Breast epithelium (tissue), 4 donors: Measurements from ENCODE around the gene MCOLN1. TPM values are rescaled to one million over a fixed set of nuclear protein-coding genes. Genes with fewer than 3 reads are reported as not detected.

ENCODE experiments used
- DNase-seq, 2 donors: peaks; one replicate each; pipeline ENCODE4 v3.0.0-alpha.2; 2019; ENCODE audit warnings: low spot score in 2 of 2
- H3K27ac ChIP-seq, 2 donors: fragments of 200-600 bp; sonication (generic) in 1 of 2; one replicate each; pipeline ENCODE4 v1.5.1; 2016 to 2019; ENCODE audit warnings: mild to moderate bottlenecking in 1 of 2
- H3K27me3 ChIP-seq, 2 donors: fragments of 200-600 bp; sonication (generic) in 1 of 2; one replicate each; pipeline versions ENCODE4 v1.5.1 to v1.6.0; 2017 to 2019; ENCODE audit warnings: control low read depth in 1 of 2, mild to moderate bottlenecking in 1 of 2
- H3K36me3 ChIP-seq: fragments of 200-600 bp; one replicate; pipeline ENCODE4 v1.5.1; 2019
- H3K4me1 ChIP-seq, 2 donors: fragments of 200-600 bp; sonication (generic); one replicate each; pipeline ENCODE4 v1.5.1; 2016 to 2019; ENCODE audit warnings: control low read depth in 1 of 2
- H3K4me3 ChIP-seq, 3 donors: fragments of 200-600 bp; sonication (generic); 1 replicate in 2 of 3; 2 replicates in 1 of 3; pipeline ENCODE4 v1.5.1; 2016 to 2019; ENCODE audit warnings: mild to moderate bottlenecking in 3 of 3, moderate library complexity in 2 of 3
- H3K9me3 ChIP-seq, 2 donors: fragments of 200-600 bp; sonication (generic) in 1 of 2; one replicate each; pipeline ENCODE4 v1.5.1; 2016 to 2019; ENCODE audit warnings: control low read depth in 1 of 2
- CTCF ChIP-seq, 3 donors: fragments of 450-650 bp; IDR thresholded peaks; one replicate each; pipeline ENCODE4 v1.5.1; 2016 to 2017; ENCODE audit warnings: antibody characterized with exemption in 3 of 3, mild to moderate bottlenecking in 3 of 3, moderate library complexity in 3 of 3
- POLR2A ChIP-seq: fragments of 450-650 bp; IDR thresholded peaks from one replicate; pipeline ENCODE4 v1.6.1; 2016; ENCODE audit warnings: antibody characterized with exemption, mild to moderate bottlenecking, moderate library complexity
- POLR2AphosphoS5 ChIP-seq, 3 donors: sonication (generic); formaldehyde crosslinking; IDR thresholded peaks; one replicate each; pipeline ENCODE4 v1.6.1; 2017; ENCODE audit warnings: antibody characterized with exemption in 3 of 3
- intact Hi-C: fragments of 100-400 bp; cut with DNase I; formaldehyde crosslinking; loops from one replicate; pipeline ENCODE4 v1.15.1; 2023; ENCODE audit warnings: low total_unique reads
- total RNA-seq, 3 donors: library from RNA; depleted of rRNA; stranded (reverse); fragments of >200 nt; gene quantifications; one replicate each; pipeline ENCODE4 v1.1.0, GENCODE V29; 2016

The MCOLN1 gene
- total RNA-seq, 3 donors from 2014 or later: 11.5 to 35.2 (median 16.4) TPM

- no peaks in the 10 kb centered on the region for H3K27me3 ChIP-seq
- no peaks in the 10 kb centered on the region for H3K36me3 ChIP-seq
- no peaks in the 10 kb centered on the region for H3K9me3 ChIP-seq
- H3K4me1 ChIP-seq: no peaks in the 10 kb centered on the region
- no peak overlapping the region for H3K4me3 ChIP-seq
- intact Hi-C loops: no loop called here
- DNase-seq: no peak
- H3K27ac ChIP-seq: no peak overlapping the region
- TF ChIP-seq POLR2AphosphoS5 (IDR thresholded peaks at IDR 0.05) (no peak), CTCF (IDR thresholded peaks at IDR 0.05) (no peak), POLR2A (no peak)
These were observed 7.4 kb downstream of the MCOLN1 start for GRCh38 chr19:7529610-7530490.

GRCh38 chr19:7533281-7533885 is 11.0 kb downstream of the MCOLN1 start:
- Histone ChIP-seq H3K27me3 (no peaks in the 10 kb centered on the region), H3K36me3 (no peaks in the 10 kb centered on the region), H3K4me1 (peaks cover 0 to 3% of the 10 kb centered on the region in 2 donors), H3K9me3 (no peaks in the 10 kb centered on the region), H3K27ac (peak overlapping the region; percentile 89 to 94), H3K4me3 (peak overlapping the region; percentile 85 to 87 (median 86))
- intact Hi-C loops: no loop called here
- peak in 1 of 2 donors; percentile 52 for DNase-seq
- no peak for TF ChIP-seq POLR2A
- TF ChIP-seq CTCF (IDR thresholded peaks at IDR 0.05): no peak
- no peak for TF ChIP-seq POLR2AphosphoS5 (IDR thresholded peaks at IDR 0.05)

- H3K36me3 ChIP-seq: no peaks in the 10 kb centered on the region
- H3K27me3 ChIP-seq: no peaks in the 10 kb centered on the region
- TF ChIP-seq POLR2AphosphoS5 (IDR thresholded peaks at IDR 0.05) (peak; percentile 52 to 95 (median 88)), CTCF (IDR thresholded peaks at IDR 0.05) (no peak), POLR2A (peak; percentile 24)
- DNase-seq: peak; percentile 81 to 85
- intact Hi-C loops: no loop called here
- peak overlapping the region; percentile 85 to 87 (median 86) for H3K4me3 ChIP-seq
- no peaks in the 10 kb centered on the region for H3K9me3 ChIP-seq
- peaks cover 0 to 3% of the 10 kb centered on the region in 2 donors for H3K4me1 ChIP-seq
- peak overlapping the region; percentile 89 to 94 for H3K27ac ChIP-seq
These were observed 11.6 kb downstream of the MCOLN1 start for GRCh38 chr19:7533925-7534480.

- no peaks in the 10 kb centered on the region for H3K27me3 ChIP-seq
- peak overlapping the region; percentile 85 to 87 (median 86) for H3K4me3 ChIP-seq
- peaks cover 0 to 3% of the 10 kb centered on the region in 2 donors for H3K4me1 ChIP-seq
- no peaks in the 10 kb centered on the region for H3K36me3 ChIP-seq
- intact Hi-C loops: no loop called here
- peak overlapping the region; percentile 89 to 94 for H3K27ac ChIP-seq
- peak in 1 of 2 donors; percentile 79 for DNase-seq
- no peak for TF ChIP-seq CTCF (IDR thresholded peaks at IDR 0.05)
- TF ChIP-seq POLR2A: no peak
- no peak for TF ChIP-seq POLR2AphosphoS5 (IDR thresholded peaks at IDR 0.05)
- no peaks in the 10 kb centered on the region for H3K9me3 ChIP-seq
These were observed 12.2 kb downstream of the MCOLN1 start for GRCh38 chr19:7534531-7535046.
